NCI-H2171 treated with DMSO at 0.1 percent for 48 hours (cell line): ENCODE measurements around the gene INPP4B.

Experiments used
- DNase-seq: peaks from one replicate; lab custom pipeline; 2025; lab: John Stamatoyannopoulos, UW

INPP4B gene

GRCh38 chr4:142465526-142465925 lies 380.6 kb downstream of the INPP4B start:
- DNase-seq, result no peak

DNA sequence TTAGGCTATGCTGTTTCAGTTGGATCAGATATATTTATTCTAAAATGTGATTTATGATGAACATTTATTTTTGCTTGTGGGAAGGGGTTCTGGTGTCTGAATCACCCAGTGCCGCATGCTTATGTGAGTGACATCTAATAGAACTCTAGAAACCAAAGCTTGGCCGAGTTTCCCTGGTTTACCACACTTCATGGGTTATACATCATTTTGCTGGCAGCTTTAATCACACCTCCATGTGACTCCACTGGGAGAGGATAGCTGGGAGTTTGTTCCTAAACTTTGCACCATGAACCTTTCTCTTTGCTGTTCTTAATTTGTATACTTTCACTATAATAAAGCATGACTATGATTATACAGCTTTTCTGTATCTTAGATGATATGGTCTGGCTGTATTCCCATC lies 382.9 kb downstream of the INPP4B start:
- DNase-seq, result no peak

DNA sequence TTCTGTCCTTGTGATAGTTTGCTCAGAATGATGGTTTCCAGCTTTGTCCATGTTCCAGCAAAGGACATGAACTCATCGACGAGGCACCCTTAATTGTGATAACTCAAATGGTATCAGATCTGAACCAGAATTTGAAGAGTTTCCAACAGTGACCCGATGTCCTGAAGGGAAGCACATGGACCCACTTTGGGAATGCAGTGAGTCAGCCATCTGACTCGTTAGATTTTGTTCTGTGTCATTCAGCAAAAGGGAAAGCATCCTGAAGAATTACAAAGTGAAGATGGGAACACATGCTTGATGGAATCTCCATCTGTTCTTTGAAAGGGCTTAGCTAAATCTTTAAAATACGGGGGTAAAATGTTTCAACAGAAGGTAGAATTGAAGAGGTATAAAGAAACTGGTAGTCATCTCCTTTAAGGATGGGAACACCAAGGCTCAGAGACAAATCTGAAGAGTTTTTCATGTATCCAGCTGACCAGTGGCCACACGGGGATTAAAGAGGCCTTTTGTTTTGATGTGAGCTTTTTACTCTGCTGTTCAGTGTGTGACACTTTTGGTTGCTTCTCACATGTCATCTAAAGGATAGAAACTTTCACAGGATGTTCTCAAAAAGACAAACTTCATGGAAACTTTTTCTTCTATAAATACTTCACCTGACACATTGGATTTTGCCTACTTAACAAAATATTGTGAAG lies 393.8 kb downstream of the INPP4B start:
- no peak for DNase-seq

GRCh38 chr4:142449771-142450373 lies 396.2 kb downstream of the INPP4B start:
- no peak for DNase-seq

DNA sequence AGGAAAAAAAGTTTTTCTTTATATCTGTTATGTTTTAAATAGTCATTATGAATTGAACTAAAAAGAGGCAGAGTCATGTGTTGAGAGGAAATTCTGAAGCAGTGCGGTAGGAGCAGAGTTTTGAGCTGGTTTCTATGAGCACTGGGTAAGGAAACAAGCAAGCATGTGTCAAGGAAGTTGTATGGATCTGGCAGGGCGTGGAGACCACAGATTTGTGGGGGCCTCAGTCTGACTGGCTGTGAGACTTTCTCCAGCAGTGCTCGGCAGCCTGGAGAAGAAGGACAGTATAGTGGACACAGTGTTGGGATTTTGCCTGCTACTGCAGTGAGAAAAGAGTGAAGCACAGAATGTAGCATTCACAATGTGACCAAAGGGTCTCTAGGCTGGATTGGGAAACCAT lies 399.1 kb downstream of the INPP4B start:
- no peak for DNase-seq

DNA sequence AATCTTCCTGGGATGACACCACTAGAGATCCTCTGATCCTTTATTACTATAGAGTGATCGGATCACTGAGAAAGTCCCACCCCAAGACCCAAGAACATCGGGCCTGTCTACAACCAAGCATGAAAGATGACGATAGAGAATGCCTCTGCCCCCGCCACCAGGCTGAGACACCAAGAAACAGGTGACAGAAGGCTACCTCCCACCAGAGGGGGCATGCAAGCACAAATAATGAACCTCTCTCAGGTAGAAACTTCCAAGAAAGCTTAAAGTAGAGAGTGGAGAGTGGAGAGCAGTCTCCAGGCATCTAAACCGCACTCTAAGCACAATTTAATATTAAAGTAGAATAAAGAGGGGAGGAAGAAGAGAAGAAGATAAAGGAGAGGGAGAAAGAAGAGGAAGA lies 402.6 kb downstream of the INPP4B start:
- DNase-seq, result no peak

GRCh38 chr4:142440093-142440492 lies 406.0 kb downstream of the INPP4B start:
- DNase-seq, result no peak

DNA sequence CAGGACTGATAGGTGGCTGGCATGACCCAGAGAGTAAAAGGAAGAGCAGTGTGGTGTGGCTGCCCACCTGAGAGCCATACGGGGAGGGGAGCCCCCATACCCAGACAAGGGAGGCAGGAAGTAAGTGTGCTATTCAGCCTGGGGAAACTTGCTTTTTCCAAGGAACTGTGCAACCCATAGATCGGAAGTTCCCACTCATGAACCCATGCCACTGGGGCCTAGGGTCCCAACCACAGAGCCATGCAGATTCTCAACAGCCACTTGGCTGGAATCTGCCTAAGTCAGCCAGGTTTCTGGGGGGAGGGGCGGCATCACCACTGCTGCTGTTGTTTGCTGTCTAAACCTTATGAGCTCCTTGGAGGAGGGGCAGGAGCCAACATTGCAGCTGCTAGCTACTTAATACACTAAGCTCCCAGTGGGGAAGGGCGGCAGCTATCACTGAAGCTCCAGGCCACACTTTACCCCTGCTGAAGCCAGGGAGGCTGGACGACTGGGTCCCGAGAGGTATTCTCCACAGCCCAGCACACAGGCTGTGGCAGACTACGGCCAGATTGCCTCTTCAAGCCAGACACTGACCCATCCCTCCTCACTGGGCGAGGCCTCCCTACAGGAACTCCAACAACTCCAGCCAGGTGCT lies 410.4 kb downstream of the INPP4B start:
- no peak for DNase-seq

DNA sequence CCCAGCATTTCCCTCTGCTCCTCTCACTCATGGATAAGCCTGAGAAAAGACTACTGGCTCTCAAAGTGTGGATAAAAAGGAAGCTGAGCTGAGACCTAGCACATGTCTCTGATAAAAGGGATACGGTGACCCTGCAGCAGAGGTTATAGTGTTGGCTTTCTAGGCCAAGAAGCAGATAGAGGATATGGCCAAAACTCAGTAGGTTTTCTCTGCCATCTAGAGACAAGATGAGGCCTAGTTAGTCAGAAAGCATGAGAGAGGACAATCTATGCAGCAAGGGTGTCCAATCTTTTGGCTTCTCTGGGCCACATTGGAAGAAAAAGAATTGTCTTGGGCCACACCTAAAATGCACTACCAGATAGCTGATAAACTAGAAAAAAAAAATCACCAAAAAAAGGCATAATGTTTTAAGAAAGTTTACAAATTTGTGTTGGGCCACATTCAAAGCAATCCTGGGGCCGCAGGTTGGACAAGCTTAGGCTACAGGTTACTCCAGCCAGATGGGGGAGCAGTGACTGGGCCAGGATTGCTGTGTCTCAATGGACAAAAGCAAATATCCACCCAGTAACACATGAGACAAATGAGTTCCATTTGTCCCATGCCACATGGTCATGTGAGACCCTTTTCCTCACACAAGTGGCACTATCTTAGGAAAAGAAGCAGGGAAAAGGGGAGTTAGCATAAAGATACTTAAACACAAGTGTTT lies 411.4 kb downstream of the INPP4B start:
- no peak for DNase-seq

DNA sequence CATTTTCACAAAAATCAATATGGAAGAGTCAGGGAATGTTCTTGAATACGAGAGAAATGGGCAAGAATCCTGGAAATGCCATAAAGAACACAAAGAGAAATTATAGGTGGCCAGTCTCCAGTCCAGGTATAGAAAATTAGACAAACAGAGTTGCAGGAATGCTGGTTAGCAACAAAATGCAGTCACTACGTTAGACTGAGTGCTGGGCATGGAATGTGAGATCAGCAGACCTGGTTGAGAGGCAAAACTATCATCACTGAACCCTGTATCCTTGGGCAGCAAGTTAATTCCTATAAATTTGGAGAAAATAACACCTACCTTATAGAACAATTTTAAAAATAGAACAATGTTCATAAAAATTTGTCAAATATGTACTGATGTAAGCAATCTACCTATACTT lies 417.4 kb downstream of the INPP4B start:
- no peak for DNase-seq

DNA sequence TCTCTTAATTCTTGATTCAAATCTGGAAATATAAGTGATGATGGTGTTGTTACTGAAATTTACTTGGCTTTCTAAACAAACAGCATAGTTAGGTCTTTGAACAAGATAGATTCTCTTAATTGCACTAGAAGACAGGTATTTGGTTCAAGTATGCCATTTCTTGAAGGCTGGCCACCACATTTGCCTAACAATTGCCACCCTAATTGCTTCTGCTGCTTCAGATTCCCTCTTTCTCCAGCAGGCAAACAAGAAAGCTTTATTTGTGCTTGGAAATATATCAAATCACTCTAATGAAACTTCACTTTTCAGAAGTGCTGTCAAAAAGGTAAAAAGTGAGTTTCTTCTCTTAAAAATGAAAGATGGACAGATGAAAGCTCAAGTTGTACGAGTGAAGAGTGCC lies 418.6 kb downstream of the INPP4B start:
- DNase-seq, result no peak

DNA sequence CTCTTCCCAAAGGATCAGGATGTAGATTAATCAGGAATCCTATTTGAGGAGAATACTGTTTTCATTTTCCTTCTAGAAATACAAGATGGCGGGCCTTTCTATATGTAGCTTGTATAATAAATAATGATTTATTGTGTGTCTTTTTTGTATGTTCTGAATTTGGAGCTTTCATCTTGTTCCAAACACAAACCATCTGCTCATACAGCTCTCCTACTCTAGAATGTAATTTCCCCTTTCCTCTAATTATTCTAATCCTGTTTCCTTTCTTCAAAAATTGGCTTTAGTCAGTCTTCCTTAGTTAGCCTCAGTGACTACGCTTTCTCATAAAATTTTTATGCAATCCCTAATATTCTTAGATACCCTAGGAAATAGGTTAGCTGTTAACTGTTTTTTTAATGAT lies 422.2 kb downstream of the INPP4B start:
- DNase-seq, result no peak

DNA sequence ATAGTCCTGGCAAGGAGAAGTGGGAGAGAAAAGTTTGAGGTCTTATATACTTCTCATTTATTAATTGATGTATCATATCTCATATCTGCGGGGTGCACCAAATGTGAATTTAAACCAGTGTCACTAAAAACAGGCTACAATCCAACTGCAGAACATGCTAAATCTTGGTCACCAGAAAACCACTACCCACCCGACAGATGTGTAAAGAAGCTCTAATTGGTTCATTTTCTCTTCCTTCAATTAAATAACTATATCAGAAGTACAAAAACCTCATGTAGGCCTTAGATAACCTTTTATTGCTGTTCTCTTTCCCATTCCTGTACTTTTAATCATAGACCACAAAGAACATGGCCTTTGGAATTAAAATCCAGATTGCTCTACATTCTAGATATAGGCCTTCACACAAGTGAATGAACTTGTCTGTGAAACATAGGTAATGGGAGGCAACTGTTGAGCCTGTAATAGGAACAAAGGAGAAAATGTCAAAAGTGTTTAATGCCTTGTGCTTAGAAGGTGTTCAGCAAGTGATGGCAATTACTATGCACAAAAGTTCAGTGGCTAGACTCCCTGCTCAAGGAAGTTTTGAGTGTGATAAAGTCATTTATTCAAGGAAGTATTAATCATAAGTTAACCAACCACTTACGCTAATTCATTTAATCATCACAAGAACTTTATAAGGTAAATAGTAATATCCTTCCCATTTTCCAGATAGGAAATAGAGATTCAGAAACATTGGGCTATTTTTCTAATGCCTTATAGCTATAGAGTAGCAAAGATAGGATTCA lies 425.6 kb downstream of the INPP4B start:
- DNase-seq, result no peak

DNA sequence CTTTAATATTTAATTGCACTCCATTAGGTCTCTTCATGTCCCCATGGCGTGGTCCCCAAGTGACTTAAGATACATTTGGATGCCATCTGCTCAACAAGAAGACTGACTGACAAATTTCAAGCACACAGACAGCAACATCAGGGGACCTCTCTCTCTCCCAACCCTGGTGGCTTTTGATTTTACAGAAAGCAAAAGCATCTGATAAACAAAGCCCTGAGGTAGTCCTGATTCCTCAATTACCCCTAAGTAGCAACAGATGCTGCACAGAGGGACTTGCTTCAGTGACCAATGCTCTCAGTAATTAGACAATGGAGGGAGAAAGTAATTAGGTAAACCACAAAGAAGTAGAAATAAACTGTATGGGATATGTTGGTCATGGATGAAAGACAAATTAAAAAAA lies 426.4 kb downstream of the INPP4B start:
- no peak for DNase-seq

GRCh38 chr4:142418697-142419096 lies 427.4 kb downstream of the INPP4B start:
- no peak for DNase-seq

DNA sequence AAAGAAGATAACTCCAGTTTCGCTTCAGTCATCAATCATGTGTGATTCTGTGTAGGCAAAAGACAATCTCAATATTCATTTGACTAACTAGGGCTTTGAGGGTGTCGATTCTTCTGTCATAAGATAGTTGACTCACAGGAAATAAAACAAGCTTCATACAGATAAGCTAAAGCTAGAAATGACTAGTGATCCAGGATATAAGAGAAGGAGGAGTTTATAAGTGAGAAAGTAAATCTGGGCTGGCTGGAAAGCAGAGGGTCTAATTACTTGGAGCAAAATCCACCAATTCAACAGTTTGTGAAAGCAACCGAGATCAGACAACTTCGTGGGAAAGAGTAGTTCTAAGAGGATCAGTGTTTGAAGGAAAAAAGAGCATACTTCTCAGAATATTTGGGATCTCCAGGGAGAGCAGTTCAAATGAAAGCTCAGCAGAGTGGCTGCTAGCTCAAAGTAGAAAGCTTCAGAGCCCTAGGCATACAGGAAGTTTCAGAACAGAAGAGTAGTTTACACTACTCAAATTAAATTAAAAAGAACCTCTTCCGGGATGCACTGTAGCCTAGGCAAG lies 429.3 kb downstream of the INPP4B start:
- no peak for DNase-seq

GRCh38 chr4:142416121-142416520 lies 430.0 kb downstream of the INPP4B start:
- no peak for DNase-seq

DNA sequence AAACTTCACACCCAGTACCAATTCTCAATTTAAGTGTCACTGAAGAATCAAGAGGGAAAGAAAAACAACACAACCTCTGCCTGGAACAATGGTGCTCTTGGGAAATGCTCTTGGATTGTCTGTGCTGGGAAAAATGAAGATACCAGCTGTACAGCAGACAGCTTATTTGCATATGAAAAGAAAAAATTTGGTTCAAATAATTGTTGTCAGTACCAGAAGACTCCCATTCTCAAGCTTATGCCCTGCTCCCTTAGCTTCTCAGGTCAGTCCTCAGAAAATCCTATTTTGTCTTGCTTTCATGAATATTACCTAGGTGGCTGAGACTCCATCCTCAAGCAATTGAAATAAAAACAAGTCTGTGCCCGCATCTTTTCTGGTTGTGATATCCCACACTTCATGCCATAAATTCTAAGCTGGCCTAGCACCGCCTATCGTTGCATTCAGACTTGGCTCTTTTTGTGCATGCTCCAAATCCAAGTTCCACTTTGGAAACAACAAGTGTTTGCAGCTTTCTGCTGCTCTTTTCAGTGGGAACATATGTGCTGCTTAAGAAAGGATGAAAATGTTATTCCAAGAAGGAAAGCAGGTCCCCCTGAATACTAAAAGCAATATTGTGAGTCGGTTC lies 431.6 kb downstream of the INPP4B start:
- no peak for DNase-seq

GRCh38 chr4:142413485-142413884 lies 432.6 kb downstream of the INPP4B start:
- no peak for DNase-seq

DNA sequence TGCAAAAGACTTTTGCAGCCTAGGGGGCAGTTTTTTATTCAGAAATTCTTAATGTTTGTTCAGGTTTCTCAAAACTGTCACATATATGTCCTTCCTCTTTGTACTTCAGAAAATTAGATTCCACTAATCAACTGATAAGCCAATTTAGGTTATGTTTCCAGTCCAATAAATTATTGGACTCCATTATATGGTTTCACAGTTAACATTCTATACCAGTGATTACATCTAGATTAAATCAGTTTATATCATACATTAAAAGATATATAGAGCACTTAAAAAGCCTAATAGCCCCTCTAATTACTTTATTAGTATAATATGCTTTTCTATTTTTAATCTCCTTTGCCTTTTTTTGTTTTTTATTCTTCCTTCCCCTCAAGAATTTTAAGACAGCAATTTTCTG lies 434.1 kb downstream of the INPP4B start:
- no peak for DNase-seq

DNA sequence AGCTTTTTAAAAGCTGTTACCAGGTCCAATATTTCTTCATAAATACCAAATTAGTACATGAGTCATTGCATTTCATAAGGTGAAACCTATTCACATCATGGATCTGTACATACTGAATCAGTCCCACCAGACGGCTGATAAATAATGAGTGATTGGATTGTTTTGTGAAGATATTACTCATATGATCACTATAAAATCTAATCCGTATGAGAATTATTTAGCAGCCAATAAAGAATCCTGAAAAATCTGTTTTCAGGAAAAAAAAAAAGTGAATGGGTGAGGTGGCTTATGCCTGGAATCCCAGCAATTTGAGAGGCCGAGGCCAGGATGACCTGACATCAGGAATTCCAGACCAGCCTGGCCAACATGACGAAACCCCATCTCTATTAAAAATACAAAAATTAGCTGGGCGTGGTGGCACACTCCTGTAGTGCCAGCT lies 438.1 kb downstream of the INPP4B start:
- no peak for DNase-seq
